PC-3 (cell line): ENCODE measurements around the gene TARM1. TPM values are rescaled to one million over a fixed set of nuclear protein-coding genes. Genes with fewer than 3 reads are reported as not detected.

Experiments
- ATAC-seq: fragments of 200-7000 bp; cut with Tn5 transposase; 2 replicates; pipeline ENCODE4 v1.9.1; 2020; ENCODE audit warnings: mild to moderate bottlenecking, moderate library complexity
- BruUV-seq: library from RNA; stranded (reverse); fragments of 400-500 nt; replicated peaks from 2 replicates; lab custom pipeline; 2021; lab: Mats Ljungman, UMichigan
- CTCF ChIA-PET: fragments of 300-600 bp; sonication (Branson Sonifier 250); formaldehyde crosslinking; loops from one replicate; lab custom pipeline; 2022; ENCODE audit warnings: antibody characterized with exemption; lab: Charles Lee
- POLR2A ChIA-PET: fragments of 300-600 bp; sonication (Branson Sonifier 250); formaldehyde crosslinking; loops from one replicate; lab custom pipeline; 2022; ENCODE audit warnings: antibody characterized with exemption; ENCODE audit not compliant: unreplicated experiment; lab: Charles Lee
- DNase-seq: peaks from one replicate; pipeline ENCODE4 v3.0.0-alpha.2; 2015
- H2AFZ ChIP-seq: fragments of 300-600 bp; sonication (generic); 2 replicates; pipeline ENCODE4 v1.6.0; 2016; ENCODE audit warnings: antibody characterized with exemption, low read length
- H3F3A ChIP-seq: fragments of 300-600 bp; sonication (generic); one replicate; pipeline ENCODE4 v1.6.0; 2017; ENCODE audit warnings: antibody characterized with exemption, low read length, control low read depth, mild to moderate bottlenecking; ENCODE audit not compliant: unreplicated experiment
- H3K27ac ChIP-seq: fragments of 300-600 bp; sonication (generic); 2 replicates; pipeline ENCODE4 v1.5.1; 2016; ENCODE audit warnings: mild to moderate bottlenecking, low read length
- H3K27me3 ChIP-seq: fragments of 300-600 bp; sonication (generic); 2 replicates; pipeline ENCODE4 v1.6.1; 2016; ENCODE audit warnings: low read length, mixed read lengths
- H3K36me3 ChIP-seq: fragments of 300-600 bp; sonication (generic); 2 replicates; pipeline ENCODE4 v1.6.1; 2016; ENCODE audit warnings: low read depth, mixed run types, low read length, mixed read lengths
- H3K4me1 ChIP-seq: fragments of 300-600 bp; sonication (generic); 2 replicates; pipeline ENCODE4 v1.5.1; 2016; ENCODE audit warnings: low read length; ENCODE audit not compliant: insufficient read depth
- H3K4me2 ChIP-seq: fragments of 300-600 bp; sonication (generic); 2 replicates; pipeline ENCODE4 v1.6.0; 2016; ENCODE audit warnings: low read length
- H3K4me3 ChIP-seq: fragments of 300-600 bp; sonication (generic); 2 replicates; pipeline ENCODE4 v1.5.1; 2016; ENCODE audit warnings: mild to moderate bottlenecking, low read length, mixed read lengths
- H3K79me2 ChIP-seq: fragments of 300-600 bp; sonication (generic); 2 replicates; pipeline ENCODE4 v1.6.1; 2017; ENCODE audit warnings: low read length, mixed read lengths
- H3K9ac ChIP-seq: fragments of 300-600 bp; sonication (generic); 2 replicates; pipeline ENCODE4 v1.6.0; 2016; ENCODE audit warnings: mild to moderate bottlenecking, low read length
- H3K9me2 ChIP-seq: fragments of 300-600 bp; sonication (generic); replicated peaks from 2 replicates; pipeline ENCODE4 v1.6.1; 2016; ENCODE audit warnings: mixed run types, low read length, mixed read lengths
- H3K9me3 ChIP-seq: fragments of 300-600 bp; sonication (generic); 2 replicates; pipeline ENCODE4 v1.6.1; 2016; ENCODE audit warnings: low read length, mixed read lengths
- H4K20me1 ChIP-seq: fragments of 300-600 bp; sonication (generic); 2 replicates; pipeline ENCODE4 v1.6.1; 2016; ENCODE audit warnings: low read length, mixed read lengths
- EZH2 ChIP-seq: fragments of 300-600 bp; sonication (generic); IDR thresholded peaks from one replicate; pipeline ENCODE4 v1.6.1; 2017; ENCODE audit warnings: antibody characterized with exemption, mild to moderate bottlenecking, low read length; ENCODE audit not compliant: unreplicated experiment
- EZH2phosphoT487 ChIP-seq: fragments of 300-600 bp; sonication (generic); IDR thresholded peaks from 2 replicates; pipeline ENCODE4 v1.6.1; 2018; ENCODE audit warnings: mild to moderate bottlenecking, antibody characterized with exemption, low read length, borderline replicate concordance
- intact Hi-C: fragments of 100-400 bp; cut with micrococcal nuclease; formaldehyde crosslinking; loops from 2 replicates; pipeline ENCODE4 v1.9.0; 2023
- total RNA-seq: library from RNA; depleted of rRNA; stranded (reverse); fragments of >200 nt; gene quantifications from 2 replicates; pipeline ENCODE4 v1.2.3, GENCODE V29; 2014
- TF ChIP-seq, protein P1 (sequence below): fragments of 300-600 bp; sonication (generic); conservative IDR thresholded peaks from 2 replicates; pipeline ENCODE4 v1.5.1; 2017; ENCODE audit warnings: antibody characterized with exemption, low read depth, mild to moderate bottlenecking, low read length

The TARM1 gene
- total RNA-seq, 1 experiment from 2014 or later: not detected

DNA sequence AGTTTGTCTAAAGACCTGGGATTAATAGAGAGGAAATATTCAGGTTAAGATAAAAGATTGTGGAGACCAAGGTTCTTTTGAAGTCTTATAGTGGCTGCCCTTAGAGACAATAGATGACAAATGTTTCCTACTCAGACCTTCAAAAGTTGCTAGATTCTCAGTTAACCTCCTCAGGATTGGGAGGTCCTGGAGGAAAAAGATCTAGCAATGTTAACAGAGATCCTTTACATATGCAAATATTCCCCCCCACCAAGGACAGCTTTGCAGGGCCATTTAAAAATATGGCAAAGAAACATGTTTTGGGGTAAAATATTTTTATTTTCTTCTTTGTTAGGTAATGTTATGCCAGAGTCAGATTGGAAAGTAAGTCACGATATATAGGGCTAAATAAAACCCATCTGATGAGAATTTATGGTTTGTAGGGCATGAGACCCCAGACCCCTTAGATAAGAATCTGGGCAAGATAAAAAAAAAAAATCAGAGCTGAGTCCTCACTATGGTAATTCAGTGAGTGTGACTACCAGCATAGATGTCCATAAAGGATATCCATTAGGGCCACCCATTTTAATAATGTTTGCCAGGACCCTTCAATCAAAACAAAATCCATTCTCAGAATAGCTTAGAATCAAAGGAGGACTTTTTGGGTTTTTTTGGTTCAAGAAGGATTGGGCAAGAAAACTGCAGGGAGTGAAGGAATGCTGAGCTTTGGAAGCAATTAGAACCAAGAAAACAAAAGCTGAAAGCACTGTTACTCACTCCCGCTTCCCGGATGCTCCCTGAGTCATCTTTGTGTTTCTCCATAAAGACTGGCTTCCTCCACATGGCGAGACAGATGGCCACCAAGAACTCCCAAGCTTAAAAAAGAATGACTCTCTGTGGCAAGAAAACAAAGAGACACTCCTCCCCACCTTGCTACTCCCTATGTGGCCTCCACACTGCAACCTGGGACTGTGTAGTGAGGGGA, 45.7 kb downstream of the TARM1 start:
- Histone ChIP-seq H3K27me3 (no peaks in the 10 kb centered on the region), H3K79me2 (no peaks in the 10 kb centered on the region), H3K9me3 (no peaks in the 10 kb centered on the region), H3F3A (peaks cover 3% of the 10 kb centered on the region), H3K36me3 (no peaks in the 10 kb centered on the region), H4K20me1 (no peaks in the 10 kb centered on the region), H3K9me2 (no peaks in the 10 kb centered on the region), H3K4me2 (peak overlapping the region; percentile 74), H2AFZ (peak overlapping the region; percentile 88), H3K4me3 (no peak overlapping the region), H3K4me1 (peaks cover 25% of the 10 kb centered on the region), H3K9ac (peak overlapping the region; percentile 48), H3K27ac (peak overlapping the region; percentile 79)
- ATAC-seq (peak; percentile 89), DNase-seq (peak; percentile 91)
- intact Hi-C loops: no loop called here
- BruUV-seq: no TSS peak
- POLR2A ChIA-PET: interaction anchor here (0.8 kb wide), 1 partner anchor 55 kb away, joined by 5 read pairs; no protein-coding TSS in a partner anchor
- CTCF ChIA-PET: interaction anchor here (1.0 to 1.5 kb wide), 2 partner anchors 227 to 243 kb away, joined by 3 to 10 read pairs; no protein-coding TSS in a partner anchor
- TF ChIP-seq, protein P1, sequence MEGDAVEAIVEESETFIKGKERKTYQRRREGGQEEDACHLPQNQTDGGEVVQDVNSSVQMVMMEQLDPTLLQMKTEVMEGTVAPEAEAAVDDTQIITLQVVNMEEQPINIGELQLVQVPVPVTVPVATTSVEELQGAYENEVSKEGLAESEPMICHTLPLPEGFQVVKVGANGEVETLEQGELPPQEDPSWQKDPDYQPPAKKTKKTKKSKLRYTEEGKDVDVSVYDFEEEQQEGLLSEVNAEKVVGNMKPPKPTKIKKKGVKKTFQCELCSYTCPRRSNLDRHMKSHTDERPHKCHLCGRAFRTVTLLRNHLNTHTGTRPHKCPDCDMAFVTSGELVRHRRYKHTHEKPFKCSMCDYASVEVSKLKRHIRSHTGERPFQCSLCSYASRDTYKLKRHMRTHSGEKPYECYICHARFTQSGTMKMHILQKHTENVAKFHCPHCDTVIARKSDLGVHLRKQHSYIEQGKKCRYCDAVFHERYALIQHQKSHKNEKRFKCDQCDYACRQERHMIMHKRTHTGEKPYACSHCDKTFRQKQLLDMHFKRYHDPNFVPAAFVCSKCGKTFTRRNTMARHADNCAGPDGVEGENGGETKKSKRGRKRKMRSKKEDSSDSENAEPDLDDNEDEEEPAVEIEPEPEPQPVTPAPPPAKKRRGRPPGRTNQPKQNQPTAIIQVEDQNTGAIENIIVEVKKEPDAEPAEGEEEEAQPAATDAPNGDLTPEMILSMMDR: no peak
- TF ChIP-seq EZH2: no peak
- TF ChIP-seq EZH2phosphoT487: no peak

DNA sequence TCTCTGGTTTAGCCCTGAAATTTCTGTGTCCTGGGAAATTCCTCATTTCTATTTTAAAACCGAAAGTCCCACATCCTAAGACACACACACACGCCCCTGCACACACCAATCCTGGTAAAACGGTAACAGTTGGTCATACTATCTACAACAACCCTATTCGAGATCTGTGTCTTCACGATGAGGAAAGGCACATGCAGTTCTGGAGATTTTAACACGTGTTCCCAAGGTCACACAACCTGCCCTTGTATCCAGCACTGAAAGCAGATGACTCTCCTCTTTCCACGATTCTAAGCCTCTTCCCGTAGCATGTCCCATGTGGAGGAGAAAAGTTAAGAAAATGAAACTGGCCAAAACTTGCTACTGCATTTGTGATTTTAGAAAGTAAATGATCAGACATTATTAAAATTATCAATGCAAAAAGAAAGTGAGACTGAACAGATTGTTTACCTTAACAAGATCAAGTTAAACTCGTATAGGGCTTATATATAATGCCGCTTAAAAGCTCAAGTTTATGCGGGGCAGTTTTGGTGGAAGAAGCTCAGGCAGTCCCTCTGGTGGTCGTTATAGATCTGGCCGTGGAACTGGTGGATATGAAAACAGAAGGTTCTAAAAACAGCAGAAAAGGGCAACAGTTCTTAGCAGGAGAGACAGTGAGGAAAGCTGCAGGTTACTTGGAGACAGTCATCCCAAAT, 50.1 kb downstream of the TARM1 start:
- ATAC-seq (peak; percentile 42), DNase-seq (peak; percentile 72)
- CTCF ChIA-PET: interaction anchor here (0.5 to 1.3 kb wide), 7 partner anchors 29 to 238 kb away, joined by 3 to 8 read pairs (median 4); partner anchors contain the start of gene CNOT3
- H3K36me3 ChIP-seq: no peaks in the 10 kb centered on the region
- H3K4me1 ChIP-seq: peaks cover 31% of the 10 kb centered on the region
- BruUV-seq: no TSS peak
- no peaks in the 10 kb centered on the region for H3K9me2 ChIP-seq
- H3K27me3 ChIP-seq: no peaks in the 10 kb centered on the region
- peak overlapping the region; percentile 62 for H3K4me3 ChIP-seq
- POLR2A ChIA-PET: interaction anchor here (0.6 kb wide), 1 partner anchor 65 kb away, joined by 3 read pairs; no protein-coding TSS in a partner anchor
- no peak for TF ChIP-seq EZH2phosphoT487
- TF ChIP-seq EZH2: no peak
- TF ChIP-seq, protein P1: peak; percentile 90
- intact Hi-C loops: loop anchor here (1.0 to 2.0 kb wide), 4 partner anchors 50 to 238 kb away; no protein-coding TSS in a partner anchor
- H2AFZ ChIP-seq: peak overlapping the region; percentile 79
- no peaks in the 10 kb centered on the region for H3K79me2 ChIP-seq
- H3K9ac ChIP-seq: peak overlapping the region; percentile 8; the same call in 1 of the 2 replicates
- H4K20me1 ChIP-seq: no peaks in the 10 kb centered on the region
- H3K4me2 ChIP-seq: peak overlapping the region; percentile 79
- peaks cover 3% of the 10 kb centered on the region for H3F3A ChIP-seq
- H3K9me3 ChIP-seq: no peaks in the 10 kb centered on the region
- 0 out of 2 replicates have a peak overlapping the region, but pooled peaks have one; percentile 0 for H3K27ac ChIP-seq
